ENCODE data around the gene RPS6KA2.
"Not testable (repeated sequence)": the region's sequence is repeated elsewhere in the genome, so short reads cannot be mapped to it uniquely, and the experiment has no call there.

GRCh38 chr6:166634581-166634980 is 7.5 kb upstream of the RPS6KA2 start:
- not testable (repeated sequence) for TF ChIP-seq CTCF, POLR2A, EP300 (IDR thresholded peaks at IDR 0.05)
